HUES48 (cell line): ENCODE data around the gene COX7A1.

ENCODE experiments used
- H3K27ac ChIP-seq: one replicate; pipeline ENCODE4 v1.7.0; 2013; ENCODE audit warnings: low read depth, low read length, inconsistent platforms
- H3K27me3 ChIP-seq: 2 replicates; pipeline ENCODE4 v1.6.1; 2013; ENCODE audit warnings: mild to moderate bottlenecking, low read length; ENCODE audit not compliant: control insufficient read depth, insufficient read depth
- H3K36me3 ChIP-seq: 2 replicates; pipeline ENCODE4 v1.6.1; 2013; ENCODE audit warnings: low read length; ENCODE audit not compliant: control insufficient read depth, insufficient read depth
- H3K4me1 ChIP-seq: 2 replicates; pipeline ENCODE4 v1.6.1; 2013; ENCODE audit warnings: mild to moderate bottlenecking, low read length; ENCODE audit not compliant: control insufficient read depth, insufficient read depth
- H3K4me3 ChIP-seq: 2 replicates; pipeline ENCODE4 v1.5.1; 2013; ENCODE audit warnings: mild to moderate bottlenecking, low read depth, low read length
- H3K9ac ChIP-seq: 2 replicates; pipeline ENCODE4 v1.6.1; 2013; ENCODE audit warnings: mild to moderate bottlenecking, low read depth, low read length, moderate library complexity
- H3K9me3 ChIP-seq: 2 replicates; pipeline ENCODE4 v1.6.1; 2013; ENCODE audit warnings: low read length; ENCODE audit not compliant: control insufficient read depth, insufficient read depth

COX7A1 gene

DNA sequence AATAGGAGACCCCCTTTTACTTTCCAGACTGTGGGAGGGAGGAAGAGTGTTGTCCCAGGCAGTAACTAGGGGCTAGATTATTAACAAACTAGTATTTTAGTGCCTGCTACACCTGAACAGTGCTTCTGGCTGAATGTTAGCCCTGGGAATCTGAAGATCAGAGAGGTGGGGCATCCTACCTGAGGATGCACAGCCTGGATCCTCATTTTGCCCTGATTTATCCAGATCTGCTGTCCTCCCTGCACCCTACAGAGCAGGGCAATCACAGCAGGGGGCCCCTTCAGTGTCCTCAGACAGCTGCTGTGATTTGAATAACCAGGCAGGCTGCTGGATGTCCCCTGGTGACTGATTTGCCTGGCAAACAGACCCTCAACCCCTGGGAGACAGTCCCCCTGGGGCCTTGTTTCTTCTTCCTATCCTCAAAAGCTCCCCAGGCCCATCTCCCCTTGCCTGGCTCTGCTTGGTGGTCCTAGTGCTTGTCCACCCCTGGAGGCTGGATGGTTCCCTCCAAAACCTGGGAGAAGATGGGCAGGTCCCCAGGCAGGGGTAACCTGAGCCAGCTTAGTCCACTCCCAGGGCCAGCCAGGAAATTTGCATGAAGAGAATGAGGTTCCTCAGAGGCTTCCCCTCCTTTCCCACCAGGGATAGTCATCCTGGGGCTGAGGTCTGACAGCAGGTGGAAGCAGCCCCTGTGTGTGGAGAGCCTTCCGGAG lies 41.6 kb downstream of the COX7A1 start, which contains the start of gene OVOL3:
OVOL3 (plus strand) TSS at position 657 of the 713 bp plus-strand sequence. CDS start 60 bp downstream, outside the sequence.
- Histone ChIP-seq H3K27ac (peak within 1 kb of the TSS; percentile 64), H3K9ac (no peak within 1 kb of the TSS), H3K27me3 (no peaks in the 10 kb centered on the region), H3K4me1 (peaks cover 13% of the 10 kb centered on the region), H3K36me3 (peaks cover 21% of the 10 kb centered on the region), H3K9me3 (no peaks in the 10 kb centered on the region), H3K4me3 (no peak within 1 kb of the TSS; the same call in 1 of the 2 replicates)

DNA sequence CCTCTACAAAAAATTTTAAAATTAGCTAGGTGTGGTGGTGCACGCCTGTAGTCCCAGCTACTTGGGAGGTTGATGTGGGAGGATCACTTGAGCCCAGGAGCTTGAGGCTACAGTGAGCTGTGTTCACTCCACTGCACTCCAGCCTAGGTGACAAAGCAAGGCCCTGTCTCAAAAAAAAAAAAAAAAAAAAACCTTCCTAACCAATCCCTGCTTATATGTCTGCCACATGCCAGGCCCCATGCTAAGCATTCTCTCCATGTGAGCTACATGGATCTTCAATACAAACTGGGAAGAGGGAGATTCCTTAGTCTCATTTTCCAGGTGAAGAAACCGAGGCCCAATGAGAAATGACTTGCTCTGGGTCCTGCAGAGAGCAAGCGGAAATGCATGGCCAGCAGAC lies 43.6 kb downstream of the COX7A1 start:
- no peak overlapping the region for H3K9ac ChIP-seq
- no peak overlapping the region for H3K27ac ChIP-seq
- H3K4me1 ChIP-seq = peaks cover 13% of the 10 kb centered on the region
- H3K27me3 ChIP-seq = no peaks in the 10 kb centered on the region
- H3K4me3 ChIP-seq = no peak overlapping the region
- peaks cover 39% of the 10 kb centered on the region for H3K36me3 ChIP-seq
- H3K9me3 ChIP-seq = no peaks in the 10 kb centered on the region

DNA sequence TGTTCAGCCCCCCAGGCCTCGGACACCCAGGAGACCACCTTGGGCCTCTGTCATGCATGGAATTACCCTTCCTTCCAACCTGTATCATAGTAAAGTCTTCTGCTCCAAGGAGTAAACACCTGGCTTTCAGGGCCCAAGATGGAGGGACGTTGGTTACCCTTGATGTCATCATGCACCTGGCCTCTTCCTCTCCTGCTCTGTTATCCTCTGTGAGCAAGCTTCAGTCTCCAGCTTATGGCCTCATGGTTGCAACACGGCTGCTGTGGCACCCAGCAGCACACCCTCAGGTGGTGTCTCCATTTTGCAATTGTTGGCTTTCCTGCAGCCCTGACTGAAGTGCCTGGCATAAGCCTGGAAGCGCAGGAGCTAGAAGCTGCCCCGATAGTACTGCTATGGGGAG lies 45.3 kb downstream of the COX7A1 start:
- Histone ChIP-seq H3K9me3 (no peaks in the 10 kb centered on the region), H3K4me1 (peaks cover 13% of the 10 kb centered on the region), H3K9ac (no peak overlapping the region), H3K27ac (no peak overlapping the region), H3K27me3 (no peaks in the 10 kb centered on the region), H3K36me3 (peaks cover 41% of the 10 kb centered on the region), H3K4me3 (no peak overlapping the region)

DNA sequence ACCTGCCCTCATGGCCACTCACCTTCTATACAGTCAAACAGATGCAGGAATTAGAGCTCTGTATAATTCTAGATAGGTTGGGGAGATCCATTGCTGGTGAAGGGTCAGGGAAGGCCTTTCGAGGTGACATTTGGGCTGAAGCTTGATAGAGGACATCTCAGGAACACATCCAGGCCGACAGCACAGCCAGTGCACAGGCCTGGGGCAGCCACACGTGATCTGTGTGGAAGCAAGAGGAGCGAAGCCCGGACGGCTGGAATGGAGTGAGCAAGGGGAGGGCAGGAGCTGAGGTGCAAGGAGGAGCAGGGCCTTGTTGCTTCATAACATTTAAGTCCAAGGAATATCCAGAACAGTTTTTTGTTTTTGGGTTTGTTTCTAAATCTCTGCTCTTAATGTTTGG lies 45.8 kb downstream of the COX7A1 start:
- Histone ChIP-seq H3K9me3 (no peaks in the 10 kb centered on the region), H3K27me3 (no peaks in the 10 kb centered on the region), H3K4me1 (peaks cover 11% of the 10 kb centered on the region), H3K4me3 (no peak overlapping the region), H3K27ac (no peak overlapping the region), H3K9ac (no peak overlapping the region), H3K36me3 (peaks cover 46% of the 10 kb centered on the region)

DNA sequence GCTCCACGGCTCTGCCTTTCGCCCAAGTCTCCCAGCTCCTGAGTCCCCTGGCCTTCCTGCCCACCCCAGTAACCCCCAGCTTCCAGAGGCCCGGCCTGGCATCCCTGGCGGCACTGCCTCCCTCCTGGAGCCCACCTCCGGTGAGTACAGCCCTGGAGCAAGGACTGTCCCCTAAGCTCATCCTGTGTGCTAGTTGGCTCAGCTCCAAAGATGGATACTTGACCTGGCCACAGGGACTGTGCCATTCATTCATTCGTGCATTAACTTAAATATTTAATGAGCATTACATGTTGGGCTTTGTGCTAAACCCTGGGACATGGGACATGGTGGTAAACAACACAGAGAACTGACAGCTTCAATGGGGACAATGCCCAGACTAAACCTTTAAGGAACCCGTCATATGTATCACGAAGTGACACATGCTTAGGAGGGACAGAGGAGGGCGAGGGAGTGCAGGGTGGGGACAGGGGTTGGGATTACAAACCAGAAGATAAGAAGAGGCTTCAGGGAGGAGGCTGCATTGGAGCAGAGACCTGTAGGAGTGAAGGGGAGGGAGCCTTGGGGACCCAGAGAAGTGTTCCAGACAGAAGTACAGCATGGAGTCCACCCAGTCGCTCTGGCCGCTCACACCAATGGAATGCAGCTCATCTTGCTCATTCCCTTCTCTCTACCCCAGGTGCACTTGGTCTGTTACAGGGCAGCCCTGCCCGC lies 48.2 kb downstream of the COX7A1 start:
- Histone ChIP-seq H3K36me3 (peaks cover 70% of the 10 kb centered on the region), H3K27ac (no peak overlapping the region), H3K4me1 (no peaks in the 10 kb centered on the region), H3K4me3 (no peak overlapping the region), H3K27me3 (no peaks in the 10 kb centered on the region), H3K9ac (no peak overlapping the region), H3K9me3 (no peaks in the 10 kb centered on the region)

DNA sequence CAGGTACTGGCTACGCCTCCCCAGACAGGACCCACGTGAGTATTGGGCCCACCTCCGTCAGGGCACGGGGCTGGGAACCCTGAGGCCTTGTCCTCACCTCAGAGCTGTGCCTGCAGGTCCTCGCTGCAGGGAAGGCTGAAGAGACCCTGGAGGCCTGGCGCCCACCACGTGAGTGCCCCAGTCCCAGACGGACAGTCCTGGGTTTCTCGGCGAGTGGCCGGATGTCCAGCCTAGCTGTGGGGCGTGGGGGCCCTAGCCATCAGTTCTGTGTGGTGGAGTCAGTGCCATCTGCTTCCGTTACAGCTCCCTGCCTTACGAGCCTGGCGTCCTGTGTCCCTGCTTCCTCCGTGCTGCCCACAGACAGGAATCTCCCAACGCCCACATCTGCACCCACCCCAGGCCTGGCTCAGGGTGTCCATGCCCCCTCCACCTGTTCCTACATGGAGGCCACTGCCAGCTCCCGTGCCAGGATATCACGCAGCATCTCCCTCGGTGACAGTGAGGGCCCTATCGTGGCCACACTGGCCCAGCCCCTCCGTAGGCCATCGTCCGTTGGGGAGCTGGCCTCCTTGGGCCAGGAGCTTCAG lies 49.1 kb downstream of the COX7A1 start:
- Histone ChIP-seq H3K36me3 (peaks cover 74% of the 10 kb centered on the region), H3K4me1 (no peaks in the 10 kb centered on the region), H3K4me3 (no peak overlapping the region), H3K27me3 (no peaks in the 10 kb centered on the region), H3K9me3 (no peaks in the 10 kb centered on the region), H3K9ac (no peak overlapping the region), H3K27ac (no peak overlapping the region)

DNA sequence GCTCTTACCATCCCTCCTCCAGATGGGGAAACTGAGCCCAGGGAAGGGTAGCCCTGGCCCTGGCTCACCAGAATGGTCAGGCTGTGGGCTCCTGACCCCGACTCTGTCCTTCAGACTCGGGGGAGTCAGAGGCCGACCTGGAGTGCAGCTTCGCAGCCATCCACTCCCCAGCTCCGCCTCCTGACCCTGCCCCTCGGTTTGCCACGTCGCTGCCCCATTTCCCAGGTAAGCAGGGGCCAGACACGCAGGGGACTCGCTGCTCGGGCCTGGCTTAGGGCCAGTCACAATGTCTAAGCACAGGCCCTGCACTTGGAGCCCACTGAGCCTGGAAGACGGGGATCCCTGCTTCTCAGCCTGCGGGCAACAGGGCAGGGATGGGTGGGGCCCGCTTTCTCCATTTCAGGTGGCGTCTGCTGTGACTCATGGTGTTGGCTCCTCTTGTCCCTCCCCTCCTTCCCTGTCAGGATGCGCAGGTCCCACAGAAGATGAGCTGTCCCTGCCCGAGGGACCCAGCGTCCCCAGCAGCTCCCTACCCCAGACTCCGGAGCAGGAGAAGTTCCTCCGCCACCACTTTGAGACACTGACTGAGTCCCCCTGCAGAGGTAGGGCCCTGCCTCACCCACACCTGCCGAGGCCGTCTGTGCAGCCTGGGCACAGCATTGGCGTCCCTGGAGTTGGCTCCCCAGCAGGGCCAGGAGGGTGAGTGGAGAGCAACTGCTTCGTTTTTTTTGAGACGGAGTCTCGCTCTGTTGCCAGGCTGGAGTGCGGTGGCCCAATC lies 50.5 kb downstream of the COX7A1 start:
- H3K36me3 ChIP-seq = peaks cover 81% of the 10 kb centered on the region
- H3K9ac ChIP-seq = no peak overlapping the region
- H3K4me1 ChIP-seq = no peaks in the 10 kb centered on the region
- H3K27ac ChIP-seq = no peak overlapping the region
- no peaks in the 10 kb centered on the region for H3K27me3 ChIP-seq
- no peak overlapping the region for H3K4me3 ChIP-seq
- no peaks in the 10 kb centered on the region for H3K9me3 ChIP-seq
